GM12878 (cell line): Measurements from ENCODE around the gene TMEM259. TPM values are rescaled to one million over a fixed set of nuclear protein-coding genes. Genes with fewer than 3 reads are reported as not detected.

Source experiments
- ATAC-seq: fragments of 200-7000 bp; cut with Tn5 transposase; 3 replicates; pipeline ENCODE4 v1.9.1; 2020; ENCODE audit warnings: mild to moderate bottlenecking, moderate library complexity
- BruUV-seq: library from RNA; stranded (reverse); fragments of 400-500 nt; replicated peaks from 2 replicates; lab custom pipeline; 2021; lab: Mats Ljungman, UMichigan
- CTCF ChIA-PET: fragments of 300-600 bp; sonication (Branson Sonifier 250); formaldehyde crosslinking; extraction: SDS; loops from one replicate; lab custom pipeline; 2021; ENCODE audit warnings: inconsistent platforms; lab: Yijun Ruan, JAX
- POLR2A ChIA-PET: fragments of 350-600 bp; formaldehyde crosslinking; extraction: SDS; loops from one replicate; lab custom pipeline; 2021; ENCODE audit warnings: inconsistent platforms; lab: Charles Lee
- RAD21 ChIA-PET: fragments of 300-600 bp; sonication (Branson Sonifier 250); formaldehyde crosslinking; loops from one replicate; lab custom pipeline; 2023; ENCODE audit warnings: antibody characterized with exemption; ENCODE audit not compliant: unreplicated experiment; lab: Charles Lee
- SMC1A ChIA-PET: fragments of 300-600 bp; sonication (Branson Sonifier 250); formaldehyde crosslinking; loops from one replicate; lab custom pipeline; 2023; ENCODE audit not compliant: unreplicated experiment, uncharacterized antibody; lab: Charles Lee
- DNase-seq: peaks from one replicate; pipeline ENCODE4 v3.0.0-alpha.2; 2011; ENCODE audit warnings: low read depth, low spot score
- FAIRE-seq: peaks from 3 replicates; lab custom pipeline; 2011; peaks lifted over from hg19 to GRCh38; lab: Jason Lieb, UNC
- H2AFZ ChIP-seq: 2 replicates; pipeline ENCODE4 v1.6.0; 2011; ENCODE audit warnings: low read depth, low read length, control low read depth; ENCODE audit not compliant: control insufficient read depth
- H3K27ac ChIP-seq: 2 replicates; pipeline ENCODE4 v1.5.1; 2011; ENCODE audit warnings: control low read depth; ENCODE audit not compliant: control insufficient read depth, insufficient read depth
- H3K27me3 ChIP-seq, 2 experiments: replicated peaks in 1 of 2; 2 replicates each; pipeline versions ENCODE4 v1.6.0 to v1.6.1; 2011; ENCODE audit warnings: low read length in 1 of 2; ENCODE audit not compliant: control insufficient read depth in 2 of 2, insufficient read depth in 2 of 2
- H3K36me3 ChIP-seq, 2 experiments: 2 replicates each; pipeline ENCODE4 v1.5.1; 2011; ENCODE audit warnings: low read length in 1 of 2; ENCODE audit not compliant: control insufficient read depth in 2 of 2, insufficient read depth in 2 of 2
- H3K4me1 ChIP-seq: 2 replicates; pipeline ENCODE4 v1.6.1; 2011; ENCODE audit warnings: mild to moderate bottlenecking, low read length, moderate library complexity, mixed read lengths; ENCODE audit not compliant: control insufficient read depth, insufficient read depth
- H3K4me2 ChIP-seq: 2 replicates; pipeline ENCODE4 v1.6.0; 2011; ENCODE audit warnings: control low read depth; ENCODE audit not compliant: control insufficient read depth, insufficient read depth
- H3K4me3 ChIP-seq: fragments of 200-600 bp; sonication (generic); 2 replicates; pipeline ENCODE4 v1.5.1; 2016
- H3K79me2 ChIP-seq: 2 replicates; pipeline ENCODE4 v1.6.0; 2011; ENCODE audit warnings: low read length; ENCODE audit not compliant: control insufficient read depth, insufficient read depth
- H3K9ac ChIP-seq: 2 replicates; pipeline ENCODE4 v1.8.0; 2011; ENCODE audit warnings: low read length, control low read depth, mixed read lengths; ENCODE audit not compliant: control insufficient read depth, insufficient read depth
- H3K9me3 ChIP-seq: replicated peaks from 3 replicates; pipeline ENCODE4 v1.5.1; 2011; ENCODE audit warnings: mild to moderate bottlenecking, low read length; ENCODE audit not compliant: control insufficient read depth, insufficient read depth
- H4K20me1 ChIP-seq: 2 replicates; pipeline ENCODE4 v1.6.0; 2011; ENCODE audit not compliant: control insufficient read depth, insufficient read depth
- ATF3 ChIP-seq: IDR thresholded peaks from 2 replicates; pipeline ENCODE4 v1.6.1; 2011; ENCODE audit warnings: low read depth, mild to moderate bottlenecking, low read length, moderate library complexity, borderline replicate concordance; ENCODE audit errors: extremely low read depth
- BCL11A ChIP-seq: IDR thresholded peaks from 2 replicates; pipeline ENCODE4 v1.6.1; 2011; ENCODE audit warnings: low read depth, low read length
- EGR1 ChIP-seq, 2 experiments: IDR thresholded peaks; 1 replicate in 1 of 2; 2 replicates in 1 of 2; pipeline ENCODE4 v1.6.1; 2011 to 2012; ENCODE audit warnings: low read depth in 2 of 2, low read length in 2 of 2, borderline replicate concordance in 1 of 2, mild to moderate bottlenecking in 1 of 2, moderate library complexity in 1 of 2
- EP300 ChIP-seq, 2 experiments: fragments of 150-350 bp in 1 of 2; IDR thresholded peaks; 2 replicates each; pipeline ENCODE4 v1.6.1; 2011 to 2012; ENCODE audit warnings: low read depth in 2 of 2, low read length in 2 of 2, borderline replicate concordance in 1 of 2, improper control_type of control experiment in 1 of 2, inconsistent platforms in 1 of 2; ENCODE audit not compliant: control insufficient read depth in 1 of 2
- IKZF1 ChIP-seq: fragments of 450-650 bp; conservative IDR thresholded peaks from 2 replicates; pipeline ENCODE4 v1.6.1; 2017; ENCODE audit warnings: antibody characterized with exemption, mild to moderate bottlenecking
- MXI1 ChIP-seq: fragments of 150-350 bp; IDR thresholded peaks from 2 replicates; pipeline ENCODE4 v1.6.1; 2011; ENCODE audit warnings: low read depth, mild to moderate bottlenecking, inconsistent platforms, low read length, improper control_type of control experiment
- NRF1 ChIP-seq: conservative IDR thresholded peaks from 2 replicates; pipeline ENCODE4 v1.6.1; 2011; ENCODE audit warnings: mild to moderate bottlenecking, low read depth, low read length, improper control_type of control experiment
- PML ChIP-seq: IDR thresholded peaks from 2 replicates; pipeline ENCODE4 v1.6.1; 2012; ENCODE audit warnings: low read length, inconsistent platforms
- POLR2A ChIP-seq: IDR thresholded peaks from 2 replicates; pipeline ENCODE4 v1.6.1; 2011; ENCODE audit warnings: low read depth, mild to moderate bottlenecking, low read length
- RCOR1 ChIP-seq: conservative IDR thresholded peaks from 2 replicates; pipeline ENCODE4 v1.6.1; 2012; ENCODE audit warnings: low read depth, low read length, improper control_type of control experiment
- SKIL ChIP-seq: fragments of 450-650 bp; IDR thresholded peaks from 2 replicates; pipeline ENCODE4 v1.6.1; 2017; ENCODE audit warnings: mild to moderate bottlenecking, low read depth, inconsistent platforms; ENCODE audit not compliant: poor library complexity, severe bottlenecking
- SMC3 ChIP-seq: IDR thresholded peaks from 2 replicates; pipeline ENCODE4 v1.6.1; 2011; ENCODE audit warnings: low read length, improper control_type of control experiment, borderline replicate concordance
- SP1 ChIP-seq: IDR thresholded peaks from one replicate; pipeline ENCODE4 v1.6.1; 2011; ENCODE audit warnings: low read depth, low read length
- TAF1 ChIP-seq: IDR thresholded peaks from 2 replicates; pipeline ENCODE4 v1.6.1; 2011; ENCODE audit warnings: mild to moderate bottlenecking, low read depth, low read length, borderline replicate concordance
- WGBS: methylation state at CpG from one replicate; pipeline ENCODE4 v1.1.6; 2016; ENCODE audit warnings: low lambda C conversion rate; ENCODE audit not compliant: insufficient replicate concordance, insufficient coverage; ENCODE audit errors: missing lambda C conversion rate; 5-methylcytosine and 5-hydroxymethylcytosine counted together
- in situ Hi-C: fragments of 300-500 bp; cut with MboI; formaldehyde crosslinking; loops from 9 replicates; pipeline ENCODE4 v1.14.3; 2018; ENCODE audit warnings: mixed read lengths
- intact Hi-C: fragments of 100-400 bp; cut with micrococcal nuclease; formaldehyde crosslinking; loops from one replicate; pipeline ENCODE4 v1.14.2; 2022; ENCODE audit not compliant: unreplicated experiment
- polyA plus RNA-seq, 11 experiments: library from polyadenylated mRNA; depleted of rRNA in 4 of 11; unstranded in 6 of 11; stranded (reverse) in 5 of 11; fragments of >200 nt; fragmentation: Nextera tagmentation in 4 of 11; fragmentation: Illumina TruSeq in 1 of 11; extraction: Ambion mirVana in 4 of 11; extraction: Trizol in 1 of 11; gene quantifications; 1 replicate in 1 of 11; 2 replicates in 10 of 11; pipeline versions ENCODE4 v1.2.1 to v1.2.3, GENCODE V29; 2011 to 2016; ENCODE audit warnings: inconsistent platforms in 2 of 11, missing spikeins in 2 of 11, low read depth in 1 of 11
- total RNA-seq, 4 experiments: library from RNA; depleted of rRNA in 3 of 4; stranded (reverse); fragments of >200 nt in 3 of 4; fragmentation: Illumina TruSeq in 1 of 4; extraction: Trizol in 1 of 4; gene quantifications; 2 replicates each; pipeline versions ENCODE4 v1.2.1 to v1.2.3, GENCODE V29; 2013 to 2021
- TF ChIP-seq, protein P1 (sequence below): fragments of 150-350 bp; IDR thresholded peaks from 2 replicates; pipeline ENCODE4 v1.6.1; 2014; ENCODE audit warnings: mild to moderate bottlenecking, low read depth, low read length

TMEM259 gene
- total and polyA plus RNA-seq, 10 of the 15 experiments (the other 5 are each of a cell fraction or from before 2014, with no cell fraction given): 0.43 to 184 (median 62.0) TPM

GRCh38 chr19:977058-977464, 43.9 kb downstream of the TMEM259 start:
- peak; percentile 12; the same call in 1 of the 3 replicates for ATAC-seq

GRCh38 chr19:976476-976875, 44.4 kb downstream of the TMEM259 start:
- Histone ChIP-seq H4K20me1 (no peaks in the 10 kb centered on the region), H3K27ac (no peak overlapping the region), H3K4me2 (no peak overlapping the region), H3K9ac (no peak overlapping the region), H3K36me3 (peaks cover 1 to 3% of the 10 kb centered on the region in 2 experiments; a peak in 3 of 4 replicates), H3K4me3 (no peak overlapping the region), H3K9me3 (no peaks in the 10 kb centered on the region), H3K4me1 (peaks cover 11% of the 10 kb centered on the region), H3K27me3 (no peaks in the 10 kb centered on the region), H2AFZ (no peak overlapping the region), H3K79me2 (no peaks in the 10 kb centered on the region)
- ChIA-PET CTCF (interaction anchor here (1.3 kb wide), 1 partner anchor 53 kb away, joined by 3 read pairs; no protein-coding TSS in a partner anchor), RAD21 (no interaction called here), POLR2A (interaction anchor here (0.7 kb wide), 1 partner anchor 113 kb away, joined by 5 read pairs; no protein-coding TSS in a partner anchor), SMC1A (interaction anchor here (1.4 kb wide), 1 partner anchor 28 kb away, joined by 4 read pairs; no protein-coding TSS in a partner anchor)
- FAIRE-seq (no peak), ATAC-seq (no peak), DNase-seq (no peak)
- WGBS: 63% methylated on average over 10 of the region's 10 CpGs
- intact Hi-C loops: no loop called here
- in situ Hi-C loops: no loop called here
- no TSS peak for BruUV-seq
- TF ChIP-seq NRF1 (no peak), SP1 (no peak), BCL11A (no peak), ATF3 (no peak), EP300 (IDR thresholded peaks at IDR 0.05; ENCODE audit: borderline replicate concordance in 1 of 2, control insufficient read depth in 1 of 2, low read depth in 2 of 2, low read length in 2 of 2) (no peak), SKIL (no peak), SMC3 (no peak), RCOR1 (no peak), MXI1 (no peak)
- TF ChIP-seq, protein P1, sequence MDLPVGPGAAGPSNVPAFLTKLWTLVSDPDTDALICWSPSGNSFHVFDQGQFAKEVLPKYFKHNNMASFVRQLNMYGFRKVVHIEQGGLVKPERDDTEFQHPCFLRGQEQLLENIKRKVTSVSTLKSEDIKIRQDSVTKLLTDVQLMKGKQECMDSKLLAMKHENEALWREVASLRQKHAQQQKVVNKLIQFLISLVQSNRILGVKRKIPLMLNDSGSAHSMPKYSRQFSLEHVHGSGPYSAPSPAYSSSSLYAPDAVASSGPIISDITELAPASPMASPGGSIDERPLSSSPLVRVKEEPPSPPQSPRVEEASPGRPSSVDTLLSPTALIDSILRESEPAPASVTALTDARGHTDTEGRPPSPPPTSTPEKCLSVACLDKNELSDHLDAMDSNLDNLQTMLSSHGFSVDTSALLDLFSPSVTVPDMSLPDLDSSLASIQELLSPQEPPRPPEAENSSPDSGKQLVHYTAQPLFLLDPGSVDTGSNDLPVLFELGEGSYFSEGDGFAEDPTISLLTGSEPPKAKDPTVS: no peak

More at GRCh38 chr19:977058-977464, 43.9 kb downstream of the TMEM259 start:
- ChIA-PET POLR2A (no interaction called here), RAD21 (interaction anchor here (8.0 kb wide), 1 partner anchor 54 kb away, joined by 95 read pairs; no protein-coding TSS in a partner anchor), SMC1A (interaction anchor here (1.4 kb wide), 1 partner anchor 29 kb away, joined by 4 read pairs; no protein-coding TSS in a partner anchor), CTCF (interaction anchor here (1.3 kb wide), 1 partner anchor 54 kb away, joined by 3 read pairs; no protein-coding TSS in a partner anchor)
- Histone ChIP-seq H3K4me2 (no peak overlapping the region), H3K36me3 (peaks cover 1 to 3% of the 10 kb centered on the region in 2 experiments; a peak in 3 of 4 replicates), H3K27me3 (no peaks in the 10 kb centered on the region), H3K4me1 (peaks cover 11% of the 10 kb centered on the region), H3K4me3 (no peak overlapping the region), H4K20me1 (no peaks in the 10 kb centered on the region), H2AFZ (no peak overlapping the region), H3K9ac (no peak overlapping the region), H3K79me2 (no peaks in the 10 kb centered on the region), H3K9me3 (no peaks in the 10 kb centered on the region), H3K27ac (no peak overlapping the region)
- TF ChIP-seq IKZF1 (0 out of 2 replicates have a peak, but pooled peaks have one; percentile 31), EGR1 (IDR thresholded peaks at IDR 0.05; ENCODE audit: borderline replicate concordance in 1 of 2, low read depth in 2 of 2, low read length in 2 of 2) (no peak), POLR2A (peak; percentile 42; the same call in 1 of the 2 replicates), TAF1 (no peak), PML (no peak)
- BruUV-seq: no TSS peak
- in situ Hi-C loops: no loop called here
- WGBS: 88% methylated on average over 23 of the region's 24 CpGs
- FAIRE-seq: no peak
- intact Hi-C loops: no loop called here
- no peak for DNase-seq
